OCI-LY3 (cell line): ENCODE measurements around the gene ZNF526.

Source experiments
- EZH2phosphoT487 ChIP-seq: fragments of 200-600 bp; shearing (Covaris generic); IDR thresholded peaks from 2 replicates; pipeline ENCODE4 v1.6.1; 2018; ENCODE audit warnings: antibody characterized with exemption, mixed run types, low read depth
- TF ChIP-seq, protein P1 (sequence below): fragments of 200-600, 300-600 bp; sonication (generic); IDR thresholded peaks from 2 replicates; pipeline ENCODE4 v1.5.1; 2014; ENCODE audit warnings: antibody characterized with exemption, low read length, low read depth

DNA sequence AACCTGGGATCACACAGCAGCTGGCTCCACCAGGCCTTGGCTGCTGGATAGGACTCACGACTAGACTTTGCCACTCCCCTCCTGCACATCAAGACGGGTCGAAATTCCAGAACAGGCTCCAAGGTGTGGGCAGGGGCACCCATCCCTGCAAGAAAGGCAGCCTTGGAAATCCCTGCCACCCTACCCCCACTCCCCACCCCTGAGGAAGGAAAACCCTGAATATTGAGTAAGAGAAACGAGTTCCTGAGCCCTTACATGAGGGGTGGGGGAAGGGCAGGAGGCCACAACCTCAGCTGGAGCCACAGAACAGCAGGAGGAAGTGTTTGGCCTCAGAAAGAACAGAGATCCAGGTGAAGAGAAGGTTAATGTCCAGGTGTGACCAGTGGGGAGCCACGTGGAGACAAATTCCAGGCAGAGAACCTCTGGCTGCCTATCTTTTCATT lies 22.7 kb upstream of the ZNF526 start:
- TF ChIP-seq, protein P1, sequence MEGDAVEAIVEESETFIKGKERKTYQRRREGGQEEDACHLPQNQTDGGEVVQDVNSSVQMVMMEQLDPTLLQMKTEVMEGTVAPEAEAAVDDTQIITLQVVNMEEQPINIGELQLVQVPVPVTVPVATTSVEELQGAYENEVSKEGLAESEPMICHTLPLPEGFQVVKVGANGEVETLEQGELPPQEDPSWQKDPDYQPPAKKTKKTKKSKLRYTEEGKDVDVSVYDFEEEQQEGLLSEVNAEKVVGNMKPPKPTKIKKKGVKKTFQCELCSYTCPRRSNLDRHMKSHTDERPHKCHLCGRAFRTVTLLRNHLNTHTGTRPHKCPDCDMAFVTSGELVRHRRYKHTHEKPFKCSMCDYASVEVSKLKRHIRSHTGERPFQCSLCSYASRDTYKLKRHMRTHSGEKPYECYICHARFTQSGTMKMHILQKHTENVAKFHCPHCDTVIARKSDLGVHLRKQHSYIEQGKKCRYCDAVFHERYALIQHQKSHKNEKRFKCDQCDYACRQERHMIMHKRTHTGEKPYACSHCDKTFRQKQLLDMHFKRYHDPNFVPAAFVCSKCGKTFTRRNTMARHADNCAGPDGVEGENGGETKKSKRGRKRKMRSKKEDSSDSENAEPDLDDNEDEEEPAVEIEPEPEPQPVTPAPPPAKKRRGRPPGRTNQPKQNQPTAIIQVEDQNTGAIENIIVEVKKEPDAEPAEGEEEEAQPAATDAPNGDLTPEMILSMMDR, result no peak
- no peak for TF ChIP-seq EZH2phosphoT487
